ENCODE measurements around the gene OXT. TPM values are rescaled to one million over a fixed set of nuclear protein-coding genes. Genes with fewer than 3 reads are reported as not detected.

Gene OXT
- total and polyA plus RNA-seq, 2 donors (not counting 1 experiment from before 2014, with no cell fraction given): 1.0 to 1.7 TPM

DNA sequence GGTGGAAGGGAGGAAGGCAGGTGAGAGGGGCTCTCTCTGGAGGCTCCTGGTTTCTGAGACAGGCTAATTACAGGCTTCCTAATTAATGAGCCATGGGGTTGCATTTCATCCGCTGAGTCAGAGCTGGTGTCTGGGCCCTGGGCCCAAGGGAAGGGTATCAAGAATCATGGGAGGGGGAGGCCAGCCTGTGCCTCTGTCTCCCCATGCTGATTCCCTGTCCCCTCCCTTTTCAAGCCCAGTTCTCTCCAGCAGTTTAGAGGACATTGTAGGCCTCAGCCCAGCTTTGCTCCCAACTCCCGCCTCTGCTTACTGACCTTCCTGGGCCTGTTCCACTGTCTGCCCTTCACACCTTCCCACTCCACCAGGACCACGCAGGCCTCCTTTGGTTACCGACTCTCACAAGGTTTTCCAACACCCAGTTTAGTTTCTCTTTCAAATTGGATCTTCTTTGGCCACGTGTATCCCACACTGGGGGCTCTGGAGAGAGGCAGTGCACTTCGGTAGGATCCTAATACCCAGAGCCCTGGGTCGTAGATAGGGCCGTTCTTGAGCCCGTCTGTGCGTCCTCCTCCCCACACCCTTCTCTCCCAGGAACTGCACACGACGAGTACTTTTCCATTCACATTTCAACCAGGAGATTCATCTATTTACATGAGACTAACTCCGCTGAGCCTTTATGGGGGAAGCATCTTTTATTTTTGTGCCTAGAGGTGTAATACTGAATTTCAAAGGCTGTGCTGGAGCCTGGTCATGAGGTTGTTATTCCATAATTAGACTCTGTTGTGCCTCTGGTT is 31.4 kb downstream of the OXT start:
- CTCF ChIA-PET: interaction anchor here (0.8 to 1.6 kb wide), 2 partner anchors 11 to 49 kb away, joined by 3 to 7 read pairs; no protein-coding TSS in a partner anchor
- WGBS (ENCODE audit: insufficient coverage): 56% methylated on average over 4 of the region's 13 CpGs
- H3K27ac Mint-ChIP-seq: no peak overlapping the region

DNA sequence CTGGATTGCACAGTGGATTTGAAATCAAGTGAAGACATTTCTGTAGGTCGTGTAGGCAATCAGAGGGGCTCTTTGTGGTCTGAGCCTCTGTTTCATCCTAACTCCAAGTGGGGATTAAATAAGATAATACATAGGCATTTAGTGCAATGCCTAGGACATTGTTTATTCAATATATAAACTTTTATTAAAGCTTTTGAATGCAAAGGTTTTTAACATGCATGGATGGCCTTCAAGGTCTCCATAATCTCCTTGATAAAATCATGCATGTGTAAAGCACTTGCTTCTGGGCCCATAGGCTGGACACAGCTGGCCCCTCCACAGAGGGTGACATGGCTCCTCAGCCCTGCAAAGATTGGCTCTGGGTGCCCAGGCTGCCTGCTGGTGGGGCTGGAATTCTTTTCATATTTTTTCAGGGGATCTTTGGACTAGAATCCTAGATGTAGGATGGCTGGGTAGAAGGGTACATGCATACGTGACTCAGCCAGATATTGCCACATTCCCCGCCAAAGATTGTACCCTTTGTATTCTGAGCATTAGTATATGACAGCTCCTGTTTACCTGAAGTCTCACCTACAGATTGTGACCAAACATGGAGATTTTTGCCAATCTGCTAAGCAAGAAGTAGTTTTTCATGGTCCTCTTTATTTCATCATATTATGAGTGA is 32.1 kb downstream of the OXT start:
- no peaks in the 10 kb centered on the region for H3K9me3 ChIP-seq (ENCODE audit: control extremely low read depth in 1 of 3, control insufficient read depth in 2 of 3, insufficient read depth in 1 of 3, low read length in 2 of 3)
- POLR2A ChIA-PET: no interaction called here
- peaks cover 0 to 6% of the 10 kb centered on the region in 2 experiments for H3K36me3 ChIP-seq (replicated peaks in 1 of 2; ENCODE audit: control extremely low read depth in 1 of 2, control insufficient read depth in 1 of 2, extremely low read depth in 1 of 2, insufficient read depth in 2 of 2, low read length in 1 of 2)
- DNase-seq (no peak), ATAC-seq (ENCODE audit: low read depth) (no peak)
- H2AFZ ChIP-seq (ENCODE audit: insufficient read depth, low read depth, low read length, poor library complexity, severe bottlenecking): no peak overlapping the region
- Mint-ChIP-seq H3K9me3 (ENCODE audit: insufficient read depth) (no peaks in the 10 kb centered on the region), H3K27ac (no peak overlapping the region), H3K4me1 (peaks cover 8% of the 10 kb centered on the region), H3K27me3 (peaks cover 4% of the 10 kb centered on the region), H3K4me3 (no peak overlapping the region)
- no peak overlapping the region for H3K27ac ChIP-seq (ENCODE audit: low read length in 2 of 2)
- no peak overlapping the region for H3K4me2 ChIP-seq (replicated peaks; ENCODE audit: low read depth, low read length, poor library complexity, severe bottlenecking)
- no CpG with 5 or more reads among the region's 3 CpGs for WGBS (ENCODE audit: insufficient coverage)
- H3K9ac ChIP-seq (ENCODE audit: low read length): no peak overlapping the region
- H3K79me2 ChIP-seq (ENCODE audit: control insufficient read depth, insufficient read depth, low read length): no peaks in the 10 kb centered on the region
- peaks cover 0 to 3% (median 0%) of the 10 kb centered on the region in 4 experiments for H3K27me3 ChIP-seq (replicated peaks in 1 of 4; ENCODE audit: control extremely low read depth in 1 of 4, control insufficient read depth in 3 of 4, insufficient read depth in 4 of 4, low read length in 3 of 4)
- CTCF ChIA-PET: interaction anchor here (1.1 to 1.6 kb wide), 2 partner anchors 12 to 50 kb away, joined by 3 to 7 read pairs; no protein-coding TSS in a partner anchor
- intact Hi-C loops (cut with micrococcal nuclease): no loop called here
- TF ChIP-seq EZH2 (IDR thresholded peaks at IDR 0.05; ENCODE audit: borderline replicate concordance, insufficient read depth, low read depth, low read length, poor library complexity, severe bottlenecking): no peak
- TF ChIP-seq, protein P1, sequence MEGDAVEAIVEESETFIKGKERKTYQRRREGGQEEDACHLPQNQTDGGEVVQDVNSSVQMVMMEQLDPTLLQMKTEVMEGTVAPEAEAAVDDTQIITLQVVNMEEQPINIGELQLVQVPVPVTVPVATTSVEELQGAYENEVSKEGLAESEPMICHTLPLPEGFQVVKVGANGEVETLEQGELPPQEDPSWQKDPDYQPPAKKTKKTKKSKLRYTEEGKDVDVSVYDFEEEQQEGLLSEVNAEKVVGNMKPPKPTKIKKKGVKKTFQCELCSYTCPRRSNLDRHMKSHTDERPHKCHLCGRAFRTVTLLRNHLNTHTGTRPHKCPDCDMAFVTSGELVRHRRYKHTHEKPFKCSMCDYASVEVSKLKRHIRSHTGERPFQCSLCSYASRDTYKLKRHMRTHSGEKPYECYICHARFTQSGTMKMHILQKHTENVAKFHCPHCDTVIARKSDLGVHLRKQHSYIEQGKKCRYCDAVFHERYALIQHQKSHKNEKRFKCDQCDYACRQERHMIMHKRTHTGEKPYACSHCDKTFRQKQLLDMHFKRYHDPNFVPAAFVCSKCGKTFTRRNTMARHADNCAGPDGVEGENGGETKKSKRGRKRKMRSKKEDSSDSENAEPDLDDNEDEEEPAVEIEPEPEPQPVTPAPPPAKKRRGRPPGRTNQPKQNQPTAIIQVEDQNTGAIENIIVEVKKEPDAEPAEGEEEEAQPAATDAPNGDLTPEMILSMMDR (IDR thresholded peaks at IDR 0.05): no peak
- peaks cover 5 to 7% of the 10 kb centered on the region in 2 donors for H3K4me1 ChIP-seq (ENCODE audit: control insufficient read depth in 2 of 2, insufficient read depth in 2 of 2, low read length in 2 of 2)
- H4K20me1 ChIP-seq (ENCODE audit: control insufficient read depth, insufficient read depth, low read length, poor library complexity, severe bottlenecking): no peaks in the 10 kb centered on the region
- H3K4me3 ChIP-seq (ENCODE audit: control extremely low read depth in 1 of 5, extremely low read depth in 1 of 5, insufficient read depth in 1 of 5, low read depth in 2 of 5, low read length in 4 of 5): no peak overlapping the region

More for the DNA sequence above, 31.4 kb downstream of the OXT start:
- no peak overlapping the region for H3K27ac ChIP-seq (ENCODE audit: low read length in 2 of 2)
- Mint-ChIP-seq H3K4me3 (no peak overlapping the region), H3K27me3 (peaks cover 4% of the 10 kb centered on the region), H3K4me1 (peaks cover 8% of the 10 kb centered on the region), H3K9me3 (ENCODE audit: insufficient read depth) (no peaks in the 10 kb centered on the region)
- H3K79me2 ChIP-seq (ENCODE audit: control insufficient read depth, insufficient read depth, low read length): no peaks in the 10 kb centered on the region
- no peak overlapping the region for H2AFZ ChIP-seq (ENCODE audit: insufficient read depth, low read depth, low read length, poor library complexity, severe bottlenecking)
- peaks cover 5 to 7% of the 10 kb centered on the region in 2 donors for H3K4me1 ChIP-seq (ENCODE audit: control insufficient read depth in 2 of 2, insufficient read depth in 2 of 2, low read length in 2 of 2)
- POLR2A ChIA-PET: no interaction called here
- intact Hi-C loops (cut with micrococcal nuclease): no loop called here
- H3K9ac ChIP-seq (ENCODE audit: low read length): no peak overlapping the region
- no peaks in the 10 kb centered on the region for H4K20me1 ChIP-seq (ENCODE audit: control insufficient read depth, insufficient read depth, low read length, poor library complexity, severe bottlenecking)
- no peaks in the 10 kb centered on the region for H3K9me3 ChIP-seq (ENCODE audit: control extremely low read depth in 1 of 3, control insufficient read depth in 2 of 3, insufficient read depth in 1 of 3, low read length in 2 of 3)
- H3K27me3 ChIP-seq (replicated peaks in 1 of 4; ENCODE audit: control extremely low read depth in 1 of 4, control insufficient read depth in 3 of 4, insufficient read depth in 4 of 4, low read length in 3 of 4): peaks cover 0 to 3% (median 0%) of the 10 kb centered on the region in 4 experiments
- no peak overlapping the region for H3K4me3 ChIP-seq (ENCODE audit: control extremely low read depth in 1 of 5, extremely low read depth in 1 of 5, insufficient read depth in 1 of 5, low read depth in 2 of 5, low read length in 4 of 5)
- H3K4me2 ChIP-seq (replicated peaks; ENCODE audit: low read depth, low read length, poor library complexity, severe bottlenecking): no peak overlapping the region
- no peak for TF ChIP-seq EZH2 (IDR thresholded peaks at IDR 0.05; ENCODE audit: borderline replicate concordance, insufficient read depth, low read depth, low read length, poor library complexity, severe bottlenecking)
- H3K36me3 ChIP-seq (replicated peaks in 1 of 2; ENCODE audit: control extremely low read depth in 1 of 2, control insufficient read depth in 1 of 2, extremely low read depth in 1 of 2, insufficient read depth in 2 of 2, low read length in 1 of 2): peaks cover 0 to 3% of the 10 kb centered on the region in 2 experiments
- DNase-seq (no peak), ATAC-seq (ENCODE audit: low read depth) (no peak)

Data from B cell (primary cell).